COLO668 (cell line): ENCODE data around the gene ABCA2.

ENCODE experiments used
- DNase-seq: peaks from one replicate; lab custom pipeline; 2025; ENCODE audit not compliant: unreplicated experiment; lab: John Stamatoyannopoulos, UW

Gene ABCA2

DNA sequence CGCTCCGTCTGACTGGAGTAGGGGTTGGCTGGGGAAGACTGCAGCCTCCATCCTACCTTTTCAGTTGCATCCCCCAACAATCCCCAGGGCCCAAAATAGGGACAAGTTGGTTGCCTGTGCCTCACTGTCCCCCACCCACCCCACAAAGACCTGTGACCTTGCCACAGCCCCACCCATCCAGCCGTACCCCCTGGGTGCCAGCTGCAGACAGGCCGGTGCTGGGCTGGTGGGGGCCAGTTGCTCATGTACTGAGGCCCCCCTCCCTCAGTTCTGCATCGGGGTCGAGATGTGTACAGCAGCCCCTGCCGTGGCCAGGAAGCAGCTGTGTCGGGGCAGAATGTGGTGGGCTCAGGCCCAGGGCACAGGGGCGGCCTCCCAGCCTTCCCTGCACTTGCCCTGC is 44.9 kb downstream of the ABCA2 start:
- DNase-seq: no peak

DNA sequence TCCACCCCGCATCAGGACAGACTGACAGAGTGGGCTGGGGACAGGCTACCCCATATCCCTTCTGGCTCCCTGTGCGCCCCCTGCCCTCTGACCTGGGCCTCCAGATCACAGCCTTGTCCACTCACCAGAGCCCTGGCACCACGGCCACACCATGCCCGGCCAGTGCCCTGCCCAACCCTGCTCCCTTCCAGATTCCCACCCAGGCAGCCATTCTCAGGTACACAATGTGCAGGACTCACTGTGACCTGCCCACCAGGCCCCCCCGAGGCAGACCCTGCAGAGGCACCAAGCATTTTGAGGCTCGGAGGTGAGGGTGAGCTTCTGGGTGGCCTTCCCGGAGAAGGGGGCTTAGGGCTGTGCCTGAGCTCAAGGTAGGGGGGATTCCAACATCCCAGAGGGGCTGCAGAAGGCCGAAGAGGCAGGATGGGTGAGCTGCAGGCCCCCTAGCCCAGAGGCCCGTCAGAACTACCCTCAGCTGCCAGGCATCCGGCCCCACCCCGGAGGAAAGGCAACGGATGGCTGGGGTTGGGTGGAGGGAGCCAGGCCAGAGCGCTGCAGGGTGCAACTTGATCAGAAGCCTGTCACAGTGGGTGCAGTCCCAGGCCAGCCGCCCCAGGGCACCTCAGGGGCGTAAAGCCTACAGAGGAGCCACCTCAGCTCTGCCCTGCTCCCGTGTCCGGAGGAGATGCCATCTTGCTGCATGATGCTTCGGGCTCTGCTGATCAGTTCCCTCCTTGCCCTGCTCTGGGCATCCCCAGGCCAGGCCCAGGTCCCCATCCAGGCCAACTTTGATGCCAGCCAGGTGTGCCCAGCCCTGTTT is 45.6 kb downstream of the ABCA2 start, which contains the start of gene LCNL1:
TSS of gene LCNL1 (plus strand) at position 762 of the 820 bp plus-strand sequence. CDS start 594 bp downstream, outside the sequence.
- DNase-seq: peak; percentile 31

DNA sequence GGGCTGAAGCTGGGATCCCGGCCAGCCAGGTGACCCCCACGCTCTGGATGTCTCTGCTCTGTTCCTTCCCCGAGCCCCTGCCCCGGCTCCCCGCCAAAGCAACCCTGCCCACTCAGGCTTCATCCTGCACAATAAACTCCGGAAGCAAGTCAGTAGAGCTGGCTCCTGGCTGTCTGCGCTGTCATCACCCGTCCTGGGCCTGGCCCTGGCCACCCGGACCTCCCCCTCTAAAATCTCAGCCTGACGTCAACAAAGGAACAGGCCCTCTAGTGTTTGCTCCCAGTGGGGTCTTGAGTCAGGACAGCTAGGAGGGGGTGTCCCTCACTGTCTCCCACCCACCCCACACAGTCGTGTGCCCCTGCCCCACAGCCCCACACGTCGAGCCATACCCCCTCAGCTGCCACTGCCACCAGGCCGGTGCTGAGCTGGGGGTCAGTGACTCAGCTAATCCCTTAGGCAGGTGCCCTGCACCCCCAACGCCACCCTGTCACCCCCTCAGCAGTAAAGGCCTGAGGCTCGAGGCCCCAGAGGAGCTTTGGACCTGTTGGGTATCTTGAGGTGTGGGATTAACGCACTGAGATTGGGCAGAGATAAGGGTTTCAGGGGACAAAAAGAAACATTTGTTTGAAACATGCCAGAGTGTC is 46.3 kb downstream of the ABCA2 start:
- DNase-seq: no peak

- DNase-seq: no peak
Observed at GRCh38 chr9:136980669-136981478, 47.2 kb downstream of the ABCA2 start.

GRCh38 chr9:136979769-136980587 is 48.1 kb downstream of the ABCA2 start:
- no peak for DNase-seq

GRCh38 chr9:136978865-136979544 is 49.0 kb downstream of the ABCA2 start:
- DNase-seq: no peak

- peak; percentile 74 for DNase-seq
Observed at GRCh38 chr9:136978073-136978864, 49.8 kb downstream of the ABCA2 start.

DNA sequence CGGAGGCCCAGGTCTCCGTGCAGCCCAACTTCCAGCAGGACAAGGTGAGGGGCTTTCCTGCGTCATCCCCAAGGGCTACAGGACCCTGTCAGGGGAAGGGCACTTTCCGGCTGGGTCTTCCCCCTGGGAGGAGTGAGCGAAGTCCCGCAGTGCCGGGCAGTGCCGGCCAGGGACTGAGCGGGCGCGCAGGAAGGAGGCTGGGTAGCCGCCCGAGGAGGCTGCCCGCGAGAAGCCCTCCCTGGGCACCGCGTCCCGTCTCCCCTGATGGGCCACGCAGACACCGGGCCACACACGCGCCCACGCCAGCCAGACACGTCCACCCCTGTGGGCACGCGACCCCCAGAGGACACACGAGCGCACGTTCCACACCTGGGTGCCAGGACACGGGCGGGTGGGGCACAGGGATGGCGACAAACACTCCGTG is 50.4 kb downstream of the ABCA2 start:
- no peak for DNase-seq

DNA sequence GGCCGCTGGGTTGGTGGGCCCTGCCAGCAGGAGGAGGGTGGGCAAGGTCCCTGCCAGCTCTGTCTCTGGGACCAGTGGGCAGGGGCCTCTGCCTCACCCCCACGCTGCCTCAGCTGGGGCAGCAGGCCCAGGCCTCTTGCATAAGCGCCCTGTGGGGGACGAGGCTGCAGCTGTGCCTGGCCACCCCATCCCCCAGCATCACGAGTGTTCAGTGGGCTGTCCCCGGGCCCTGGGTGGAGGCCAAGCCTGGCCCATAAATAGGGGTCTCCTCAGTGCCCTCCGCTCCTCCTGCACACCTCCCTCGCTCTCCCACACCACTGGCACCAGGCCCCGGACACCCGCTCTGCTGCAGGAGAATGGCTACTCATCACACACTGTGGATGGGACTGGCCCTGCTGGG is 50.8 kb downstream of the ABCA2 start, which contains the start of gene PTGDS:
TSS of gene PTGDS (plus strand) at position 282 of the 400 bp plus-strand sequence. CDS start at position 357, 75 bp downstream.
- no peak for DNase-seq

- peak; percentile 33 for DNase-seq
Observed at GRCh38 chr9:136975644-136976043, 52.4 kb downstream of the ABCA2 start.

GRCh38 chr9:136974817-136975535 is 53.1 kb downstream of the ABCA2 start:
- DNase-seq: no peak

GRCh38 chr9:136973618-136974617 is 54.1 kb downstream of the ABCA2 start:
- DNase-seq: no peak

DNA sequence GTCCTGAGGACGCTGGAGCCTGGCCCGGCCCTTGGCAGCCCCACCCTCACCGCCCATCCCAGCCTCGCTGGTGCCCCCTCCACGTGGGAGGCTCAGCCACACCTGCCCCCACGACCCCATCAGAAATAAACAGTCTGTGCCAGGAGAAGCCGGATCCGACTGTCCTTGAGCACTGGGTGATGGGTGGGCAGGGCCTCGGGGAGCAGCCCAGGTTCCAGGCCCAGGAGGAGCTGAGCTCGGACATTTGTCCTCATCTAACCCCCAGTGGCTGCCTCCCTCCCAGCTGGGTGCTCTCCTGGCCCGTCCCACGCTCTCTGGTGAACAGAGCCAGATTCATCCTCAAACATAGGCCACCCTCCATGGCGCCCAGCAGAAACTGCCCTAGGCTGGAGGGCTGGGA is 55.3 kb downstream of the ABCA2 start:
- no peak for DNase-seq

- no peak for DNase-seq
Observed at GRCh38 chr9:136972335-136972734, 55.7 kb downstream of the ABCA2 start.

GRCh38 chr9:136971746-136972145 is 56.3 kb downstream of the ABCA2 start:
- no peak for DNase-seq

DNA sequence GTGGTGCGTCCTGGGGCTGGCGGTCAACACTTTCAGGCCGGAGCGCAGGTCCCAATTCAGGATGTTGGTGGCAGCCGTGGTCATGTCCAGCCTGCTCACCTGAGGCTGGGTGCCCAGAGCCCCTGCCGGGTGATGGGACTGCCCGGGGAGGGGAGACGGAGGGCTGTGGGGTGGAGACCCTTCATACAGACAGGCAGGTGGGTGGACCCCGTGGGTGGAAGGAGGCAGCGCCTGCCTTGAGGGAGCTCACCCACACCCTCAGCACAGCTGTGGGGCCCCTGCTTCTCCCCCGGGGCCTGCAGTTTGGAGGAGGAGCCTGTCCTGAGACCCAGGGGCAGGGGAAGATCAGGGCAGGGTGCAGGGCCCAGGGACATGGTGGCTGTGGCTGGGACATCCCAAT is 57.7 kb downstream of the ABCA2 start:
- no peak for DNase-seq

DNA sequence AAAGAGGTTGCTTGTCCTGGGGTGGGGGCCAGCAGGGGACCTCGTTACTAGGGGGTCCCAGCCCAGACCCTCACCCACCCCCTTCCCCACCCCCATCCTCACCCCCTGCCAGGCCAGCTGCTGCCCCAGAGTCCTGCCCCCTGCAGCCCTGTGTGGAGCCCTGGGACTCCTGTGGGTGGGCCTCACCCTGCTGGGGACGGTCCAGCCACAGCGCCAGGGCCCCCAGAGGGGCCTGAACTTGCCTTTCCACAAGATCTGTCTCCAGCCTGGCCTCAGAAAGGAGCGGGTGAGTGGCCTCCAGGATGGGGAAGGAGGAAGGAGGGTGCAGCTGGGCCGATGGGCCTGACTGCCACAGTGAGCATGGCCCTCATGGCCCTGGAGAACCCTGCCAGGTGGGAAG is 58.3 kb downstream of the ABCA2 start:
- DNase-seq: no peak
